Psoas muscle (tissue), 8 donors: ENCODE results near the gene NPFF. TPM values are rescaled to one million over a fixed set of nuclear protein-coding genes. Genes with fewer than 3 reads are reported as not detected.

Experiments used
- ATAC-seq, 4 donors: fragments of 200-7000 bp; cut with Tn5 transposase; one replicate each; pipeline ENCODE4 v1.9.1; 2020; ENCODE audit warnings: moderate library complexity in 3 of 4, mild to moderate bottlenecking in 2 of 4
- DNase-seq, 2 donors: peaks; one replicate each; pipeline ENCODE4 v3.0.0-alpha.2; 2020
- H3K27ac ChIP-seq: fragments of 200-600 bp; one replicate; pipeline ENCODE4 v1.8.0; 2022
- H3K27me3 ChIP-seq, 3 donors: fragments of 200-600 bp in 1 of 3; one replicate each; pipeline versions ENCODE4 v1.6.1 to v1.8.0; 2013 to 2022; ENCODE audit warnings: low read length in 2 of 3, mild to moderate bottlenecking in 2 of 3, moderate library complexity in 1 of 3; ENCODE audit not compliant: insufficient read depth in 3 of 3
- H3K36me3 ChIP-seq, 2 donors: fragments of 200-600 bp in 1 of 2; one replicate each; pipeline versions ENCODE4 v1.6.1 to v1.8.0; 2013 to 2022; ENCODE audit warnings: low read depth in 1 of 2, mild to moderate bottlenecking in 1 of 2, moderate library complexity in 1 of 2; ENCODE audit not compliant: insufficient read depth in 1 of 2
- H3K4me1 ChIP-seq: fragments of 200-600 bp; one replicate; pipeline ENCODE4 v1.8.0; 2022
- H3K4me3 ChIP-seq: fragments of 200-600 bp; one replicate; pipeline ENCODE4 v1.8.0; 2022; ENCODE audit warnings: mild to moderate bottlenecking
- H3K9me3 ChIP-seq: fragments of 200-600 bp; one replicate; pipeline ENCODE4 v1.8.0; 2022
- WGBS, 3 donors: extraction: QIAGEN DNeasy Blood & Tissue Kit; methylation state at CpG; one replicate each; pipeline versions ENCODE4 v1.1.6 to v1.1.7; 2013; 5-methylcytosine and 5-hydroxymethylcytosine counted together
- intact Hi-C, 2 donors: fragments of 100-400 bp; cut with DNase I; formaldehyde crosslinking; loops; one replicate each; pipeline versions ENCODE4 v1.11.0 to v1.14.2; 2022
- polyA plus RNA-seq, 3 donors: library from polyadenylated mRNA; stranded (reverse); fragments of 200-250 nt; gene quantifications; one replicate each; pipeline ENCODE4 v1.2.3, GENCODE V29; 2013
- total RNA-seq, 4 donors: library from RNA; stranded (reverse); fragmentation: NEBNext Ultra II Directional in 2 of 4; extraction: Animal tissue kit (Norgen Biotek cat#: 25700) in 2 of 4; gene quantifications; one replicate each; pipeline versions ENCODE4 v1.2.1 to v1.2.4, GENCODE V29; 2021 to 2023
- TF ChIP-seq, protein P1 (sequence below): fragments of 200-600 bp; IDR thresholded peaks from one replicate; pipeline ENCODE4 v1.8.0; 2022; ENCODE audit warnings: antibody characterized with exemption
- donor health status: healthy with polysubstance abuse.
- donor health status: DM: no; HTN: no; CAD: no; lungs with moderate emphysema.
- donor health status: Bipolar disorder and iron deficiency.
- donor health status: healthy.
- donor health status: DM: yes; HTN: yes; CAD: no.
- donor health status: DM: no; HTN: no; CAD: no.
- donor health status: DM: no; HTN: no; CAD: no.
- donor health status: DM: yes; HTN: yes; CAD: no.

NPFF gene
- total and polyA plus RNA-seq, 7 donors = not detected

- H3K27ac ChIP-seq = no peak overlapping the region
- 89 to 95% (median 94%) methylated on average over 10 of the region's 10 CpGs for WGBS, 3 donors
- H3K36me3 ChIP-seq = peaks cover 0 to 55% of the 10 kb centered on the region in 2 donors
- H3K4me3 ChIP-seq = no peak overlapping the region
- TF ChIP-seq, protein P1, sequence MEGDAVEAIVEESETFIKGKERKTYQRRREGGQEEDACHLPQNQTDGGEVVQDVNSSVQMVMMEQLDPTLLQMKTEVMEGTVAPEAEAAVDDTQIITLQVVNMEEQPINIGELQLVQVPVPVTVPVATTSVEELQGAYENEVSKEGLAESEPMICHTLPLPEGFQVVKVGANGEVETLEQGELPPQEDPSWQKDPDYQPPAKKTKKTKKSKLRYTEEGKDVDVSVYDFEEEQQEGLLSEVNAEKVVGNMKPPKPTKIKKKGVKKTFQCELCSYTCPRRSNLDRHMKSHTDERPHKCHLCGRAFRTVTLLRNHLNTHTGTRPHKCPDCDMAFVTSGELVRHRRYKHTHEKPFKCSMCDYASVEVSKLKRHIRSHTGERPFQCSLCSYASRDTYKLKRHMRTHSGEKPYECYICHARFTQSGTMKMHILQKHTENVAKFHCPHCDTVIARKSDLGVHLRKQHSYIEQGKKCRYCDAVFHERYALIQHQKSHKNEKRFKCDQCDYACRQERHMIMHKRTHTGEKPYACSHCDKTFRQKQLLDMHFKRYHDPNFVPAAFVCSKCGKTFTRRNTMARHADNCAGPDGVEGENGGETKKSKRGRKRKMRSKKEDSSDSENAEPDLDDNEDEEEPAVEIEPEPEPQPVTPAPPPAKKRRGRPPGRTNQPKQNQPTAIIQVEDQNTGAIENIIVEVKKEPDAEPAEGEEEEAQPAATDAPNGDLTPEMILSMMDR = no peak
- intact Hi-C loops = no loop called here
- DNase-seq = peak in 1 of 2 donors; percentile 47
- H3K4me1 ChIP-seq = peaks cover 4% of the 10 kb centered on the region
- no peaks in the 10 kb centered on the region for H3K9me3 ChIP-seq
- peak in 1 of 4 donors; percentile 5 for ATAC-seq
- H3K27me3 ChIP-seq = no peaks in the 10 kb centered on the region
Measured at GRCh38 chr12:53485955-53486735, 21.1 kb downstream of the NPFF start.

DNA sequence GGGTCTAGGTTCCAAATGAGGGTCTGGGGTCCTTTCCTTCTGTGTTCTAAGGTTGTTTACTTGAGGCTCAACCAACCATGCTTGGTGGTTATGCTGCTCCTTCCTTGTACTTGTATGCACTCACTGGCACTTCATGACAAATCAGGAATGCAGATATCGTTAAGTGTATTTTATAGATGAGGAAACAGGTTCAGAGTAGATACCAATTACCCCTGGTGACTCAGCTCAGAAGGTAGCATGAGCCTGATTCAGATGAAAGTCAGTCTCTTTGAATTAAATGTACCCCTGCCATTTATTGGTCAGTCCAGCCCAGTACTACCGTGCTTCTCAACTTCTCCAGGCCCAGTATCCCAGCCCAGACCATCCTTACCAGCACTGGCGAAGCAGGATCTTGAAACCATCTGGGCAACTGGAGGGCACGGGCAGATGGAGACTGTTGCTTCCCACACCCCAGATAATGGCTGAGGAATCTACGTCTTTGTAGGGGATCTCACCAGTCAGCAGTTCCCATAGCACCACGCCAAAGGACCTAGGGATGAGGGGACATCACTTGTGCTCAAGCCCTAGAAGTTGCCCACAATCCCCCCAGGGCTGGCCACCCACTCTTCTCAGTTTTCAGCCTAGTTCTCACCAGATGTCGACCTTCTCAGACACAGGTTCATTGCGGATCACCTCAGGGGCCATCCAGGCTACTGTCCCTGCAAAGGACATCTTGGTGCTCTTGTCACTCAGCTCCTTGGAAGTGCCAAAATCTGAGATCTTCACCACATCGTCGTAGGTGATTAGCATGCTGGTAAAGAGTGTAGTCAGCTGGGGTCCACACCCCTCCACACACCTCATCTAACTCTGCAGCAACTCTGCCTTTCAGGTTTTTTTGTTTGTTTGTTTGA is 22.4 kb downstream of the NPFF start:
- H3K36me3 ChIP-seq = peaks cover 0 to 68% of the 10 kb centered on the region in 2 donors
- intact Hi-C loops = no loop called here

GRCh38 chr12:53483979-53484377 is 23.3 kb downstream of the NPFF start:
- peaks cover 0 to 77% of the 10 kb centered on the region in 2 donors for H3K36me3 ChIP-seq
- WGBS, 3 donors = 79 to 85% (median 81%) methylated on average over 4 of the region's 4 CpGs
- no peak overlapping the region for H3K27ac ChIP-seq

More for the DNA sequence above, 22.4 kb downstream of the NPFF start:
- TF ChIP-seq, protein P1 = no peak
- WGBS, 3 donors = 73 to 86% (median 76%) methylated on average over 10 of the region's 10 CpGs
- Histone ChIP-seq H3K4me1 (peaks cover 7% of the 10 kb centered on the region), H3K27me3 (no peaks in the 10 kb centered on the region), H3K27ac (no peak overlapping the region), H3K9me3 (no peaks in the 10 kb centered on the region), H3K4me3 (no peak overlapping the region)
- peak in 1 of 2 donors; percentile 32 for DNase-seq
- no peak for ATAC-seq

GRCh38 chr12:53483225-53483978 is 23.9 kb downstream of the NPFF start:
- no peak overlapping the region for H3K4me3 ChIP-seq
- H3K9me3 ChIP-seq = no peaks in the 10 kb centered on the region
- peaks cover 0 to 83% of the 10 kb centered on the region in 2 donors for H3K36me3 ChIP-seq
- ATAC-seq = peak; percentile 2 to 14 (median 7)
- 54 to 74% (median 65%) methylated on average over 9 of the region's 9 CpGs for WGBS, 3 donors
- H3K27ac ChIP-seq = peak overlapping the region; percentile 2
- intact Hi-C loops = no loop called here
- H3K4me1 ChIP-seq = peaks cover 14% of the 10 kb centered on the region
- no peaks in the 10 kb centered on the region for H3K27me3 ChIP-seq
- TF ChIP-seq, protein P1 = no peak
- DNase-seq = peak in 1 of 2 donors; percentile 50

More at GRCh38 chr12:53483979-53484377, 23.3 kb downstream of the NPFF start:
- Histone ChIP-seq H3K27me3 (no peaks in the 10 kb centered on the region), H3K4me1 (peaks cover 9% of the 10 kb centered on the region), H3K4me3 (no peak overlapping the region), H3K9me3 (no peaks in the 10 kb centered on the region)
- TF ChIP-seq, protein P1 = no peak
- DNase-seq (no peak), ATAC-seq (peak in 3 of 4 donors; percentile 2 to 8 (median 4))
- intact Hi-C loops = no loop called here
